ENCODE measurements around the gene SYT14.

DNA sequence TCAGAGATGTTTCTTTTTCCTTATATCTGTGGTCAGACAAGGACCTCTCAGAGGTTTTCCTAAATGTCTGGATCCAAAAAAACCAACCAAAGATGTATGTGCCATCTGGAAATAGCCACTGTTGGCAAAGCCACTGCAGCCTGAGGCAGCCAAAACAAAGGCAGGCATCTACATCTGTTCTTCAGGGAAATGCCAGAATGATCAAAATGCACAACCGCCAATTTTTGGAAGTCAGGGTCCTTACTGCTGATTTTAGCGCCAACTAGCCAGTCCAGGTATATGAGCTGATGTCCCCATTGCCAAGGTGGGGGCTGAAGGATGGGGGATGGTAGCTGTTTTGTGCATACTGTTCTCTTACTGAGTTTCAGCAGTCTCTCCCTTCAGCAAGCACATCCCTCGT is 45.9 kb downstream of the SYT14 start:
- TF ChIP-seq CTCF (IDR thresholded peaks at IDR 0.05) (no peak), EZH2 (IDR thresholded peaks at IDR 0.05) (no peak), EZH2phosphoT487 (IDR thresholded peaks at IDR 0.05) (no peak)

Measured in neural progenitor cell (in vitro differentiated cells).